Small intestine (tissue), 7 donors: ENCODE results near the gene CCL23. TPM values are rescaled to one million over a fixed set of nuclear protein-coding genes. Genes with fewer than 3 reads are reported as not detected.
A peak's percentile ranks its signal among the peaks of the same experiment; 100 is the strongest.
"Not testable (repeated sequence)": the region's sequence is repeated elsewhere in the genome, so short reads cannot be mapped to it uniquely, and the experiment has no call there.

Experiments used
- DNase-seq, 2 donors: peaks; one replicate each; pipeline versions ENCODE4 v3.0.0 to v3.0.0-alpha.2; 2013
- FAIRE-seq: peaks from 2 replicates; lab custom pipeline; 2012; peaks lifted over from hg19 to GRCh38; lab: Jason Lieb, UNC
- H3K27ac ChIP-seq, 3 donors: one replicate each; pipeline ENCODE4 v1.5.1; 2013; ENCODE audit warnings: low read length in 2 of 3, mild to moderate bottlenecking in 2 of 3, control low read depth in 1 of 3, inconsistent platforms in 1 of 3, low read depth in 1 of 3, moderate library complexity in 1 of 3
- H3K27me3 ChIP-seq, 3 donors: one replicate each; pipeline ENCODE4 v1.6.1; 2013; ENCODE audit warnings: low read length in 3 of 3, inconsistent platforms in 1 of 3; ENCODE audit not compliant: control insufficient read depth in 3 of 3, insufficient read depth in 3 of 3
- H3K36me3 ChIP-seq, 3 donors: one replicate each; pipeline ENCODE4 v1.6.1; 2013; ENCODE audit warnings: low read length in 3 of 3, inconsistent platforms in 1 of 3, low read depth in 1 of 3, mild to moderate bottlenecking in 1 of 3, moderate library complexity in 1 of 3; ENCODE audit not compliant: control insufficient read depth in 3 of 3, insufficient read depth in 2 of 3
- H3K4me1 ChIP-seq, 3 donors: one replicate each; pipeline ENCODE4 v1.6.1; 2013; ENCODE audit warnings: low read length in 2 of 3, inconsistent platforms in 1 of 3, low read depth in 1 of 3, mild to moderate bottlenecking in 1 of 3, moderate library complexity in 1 of 3; ENCODE audit not compliant: control insufficient read depth in 3 of 3, insufficient read depth in 2 of 3
- H3K4me3 ChIP-seq, 3 donors: one replicate each; pipeline ENCODE4 v1.5.1; 2013; ENCODE audit warnings: low read length in 3 of 3, control low read depth in 1 of 3, inconsistent platforms in 1 of 3, low read depth in 1 of 3, mild to moderate bottlenecking in 1 of 3, moderate library complexity in 1 of 3
- H3K9me3 ChIP-seq, 2 donors: one replicate each; pipeline ENCODE4 v1.6.1; 2013; ENCODE audit warnings: low read depth in 1 of 2, low read length in 1 of 2; ENCODE audit not compliant: control insufficient read depth in 2 of 2, insufficient read depth in 1 of 2
- WGBS, 3 donors: extraction: QIAGEN DNeasy Blood & Tissue Kit; methylation state at CpG; one replicate each; pipeline ENCODE4 v1.1.7; 2013; 5-methylcytosine and 5-hydroxymethylcytosine counted together
- polyA plus RNA-seq, 4 donors: library from polyadenylated mRNA; stranded (reverse) in 3 of 4; unstranded in 1 of 4; fragments of 200-250 nt in 3 of 4; fragments of 120-200 nt in 1 of 4; gene quantifications; one replicate each; pipeline versions ENCODE4 v1.2.1 to v1.2.3, GENCODE V29; 2013
- donor health status: healthy with polysubstance abuse.
- donor health status: control.
- donor health status: control.
- donor health status: Bipolar disorder and iron deficiency.
- donor health status: healthy.

Gene CCL23
- polyA plus RNA-seq, 4 donors, result 1.6 to 22.9 (median 1.9) TPM; not detected in 1

GRCh38 chr17:36016555-36016954, 1.2 kb downstream of the CCL23 start:
- no peak overlapping the region for H3K4me3 ChIP-seq
- H3K4me1 ChIP-seq, result no peaks in the 10 kb centered on the region
- peaks cover 0 to 14% (median 0%) of the 10 kb centered on the region in 3 donors for H3K36me3 ChIP-seq
- DNase-seq, result no peak
- WGBS, 3 donors, result 93 to 99% (median 95%) methylated on average over 2 of the region's 2 CpGs
- no peak for FAIRE-seq
- peaks cover 0 to 9% of the 10 kb centered on the region in 2 donors for H3K9me3 ChIP-seq
- H3K27ac ChIP-seq, result no peak overlapping the region
- no peaks in the 10 kb centered on the region for H3K27me3 ChIP-seq

- H3K27ac ChIP-seq, H3K4me3 ChIP-seq, DNase-seq, FAIRE-seq, H3K27me3 ChIP-seq, H3K4me1 ChIP-seq: not testable (repeated sequence)
- H3K9me3 ChIP-seq, result peaks cover 0 to 11% of the 10 kb centered on the region in 2 donors
- 90 to 94% (median 93%) methylated on average over 4 of the region's 4 CpGs for WGBS, 3 donors
- peaks cover 0 to 16% (median 0%) of the 10 kb centered on the region in 3 donors for H3K36me3 ChIP-seq
These were observed 1.9 kb downstream of the CCL23 start for GRCh38 chr17:36015895-36016294.

GRCh38 chr17:36014946-36015345, 2.8 kb downstream of the CCL23 start:
- H3K4me1 ChIP-seq, result no peaks in the 10 kb centered on the region
- 67 to 83% (median 79%) methylated on average over 5 of the region's 5 CpGs for WGBS, 3 donors
- no peak overlapping the region for H3K27ac ChIP-seq
- H3K27me3 ChIP-seq, result no peaks in the 10 kb centered on the region
- DNase-seq (no peak), FAIRE-seq (no peak)
- H3K9me3 ChIP-seq, result peaks cover 0 to 14% of the 10 kb centered on the region in 2 donors
- H3K4me3 ChIP-seq, result no peak overlapping the region
- peaks cover 0 to 20% (median 0%) of the 10 kb centered on the region in 3 donors for H3K36me3 ChIP-seq

GRCh38 chr17:36011201-36011600, 6.6 kb downstream of the CCL23 start:
- Histone ChIP-seq H3K36me3 (peaks cover 0 to 20% (median 0%) of the 10 kb centered on the region in 3 donors), H3K9me3 (peaks cover 0 to 38% of the 10 kb centered on the region in 2 donors), H3K27ac (no peak overlapping the region), H3K4me3 (no peak overlapping the region), H3K27me3 (peaks cover 0 to 3% (median 0%) of the 10 kb centered on the region in 3 donors), H3K4me1 (no peaks in the 10 kb centered on the region)
- FAIRE-seq (no peak), DNase-seq (no peak)
- 77 to 83% (median 81%) methylated on average over 2 of the region's 2 CpGs for WGBS, 3 donors

GRCh38 chr17:36008998-36009665, 8.6 kb downstream of the CCL23 start:
- 82 to 87% (median 87%) methylated on average over 14 of the region's 14 CpGs for WGBS, 3 donors
- peaks cover 0 to 3% (median 0%) of the 10 kb centered on the region in 3 donors for H3K27me3 ChIP-seq

GRCh38 chr17:36004594-36005108, 13.1 kb downstream of the CCL23 start:
- Histone ChIP-seq H3K4me1 (peaks cover 0 to 22% (median 8%) of the 10 kb centered on the region in 3 donors), H3K27ac (peak overlapping the region in 1 of 3 donors; percentile 20), H3K36me3 (no peaks in the 10 kb centered on the region), H3K27me3 (peaks cover 0 to 3% (median 0%) of the 10 kb centered on the region in 3 donors), H3K4me3 (no peak overlapping the region), H3K9me3 (peaks cover 0 to 20% of the 10 kb centered on the region in 2 donors)
- 15 to 33% (median 20%) methylated on average over 4 of the region's 4 CpGs for WGBS, 3 donors
- FAIRE-seq, result no peak
- peak; percentile 27 to 36 for DNase-seq

More at GRCh38 chr17:36008998-36009665, 8.6 kb downstream of the CCL23 start:
- DNase-seq, result no peak
- peaks cover 0 to 38% of the 10 kb centered on the region in 2 donors for H3K9me3 ChIP-seq
- H3K4me1 ChIP-seq, result peaks cover 0 to 4% (median 3%) of the 10 kb centered on the region in 3 donors
- H3K36me3 ChIP-seq, result peaks cover 0 to 20% (median 0%) of the 10 kb centered on the region in 3 donors
- no peak overlapping the region for H3K4me3 ChIP-seq
- H3K27ac ChIP-seq, result no peak overlapping the region
- FAIRE-seq, result no peak

GRCh38 chr17:36002631-36003030, 15.1 kb downstream of the CCL23 start:
- Histone ChIP-seq H3K4me3 (no peak overlapping the region), H3K36me3 (peaks cover 0 to 17% (median 3%) of the 10 kb centered on the region in 3 donors), H3K4me1 (peaks cover 0 to 26% (median 8%) of the 10 kb centered on the region in 3 donors), H3K9me3 (peaks cover 0 to 1% of the 10 kb centered on the region in 2 donors), H3K27me3 (no peaks in the 10 kb centered on the region), H3K27ac (no peak overlapping the region)
- WGBS, 3 donors, result 79 to 80% (median 79%) methylated on average over 7 of the region's 7 CpGs
- FAIRE-seq, result no peak
- DNase-seq, result no peak

- Histone ChIP-seq H3K4me1 (peaks cover 0 to 26% (median 8%) of the 10 kb centered on the region in 3 donors), H3K27ac (peak overlapping the region; percentile 77 to 94 (median 92)), H3K9me3 (no peaks in the 10 kb centered on the region), H3K4me3 (peak overlapping the region in 2 of 3 donors; percentile 35 to 49), H3K27me3 (no peaks in the 10 kb centered on the region), H3K36me3 (peaks cover 0 to 18% (median 3%) of the 10 kb centered on the region in 3 donors)
- DNase-seq (peak; percentile 98 to 99), FAIRE-seq (no peak)
- WGBS, 3 donors, result 40 to 66% (median 46%) methylated on average over 6 of the region's 6 CpGs
These were observed 15.7 kb downstream of the CCL23 start for GRCh38 chr17:36001862-36002603.
